NCI-H748 (cell line): Measurements from ENCODE around the gene TARBP1.

Source experiments
- DNase-seq: peaks from one replicate; lab custom pipeline; 2025; ENCODE audit not compliant: unreplicated experiment; lab: John Stamatoyannopoulos, UW

The TARBP1 gene

GRCh38 chr1:234355782-234356510, 123.0 kb downstream of the TARBP1 start:
- DNase-seq, result no peak

- no peak for DNase-seq
These were observed 130.0 kb downstream of the TARBP1 start for GRCh38 chr1:234348964-234349363.

- DNase-seq, result no peak
These were observed 133.7 kb downstream of the TARBP1 start for GRCh38 chr1:234345237-234345636.

- peak; percentile 27 for DNase-seq
These were observed 136.2 kb downstream of the TARBP1 start for GRCh38 chr1:234342774-234343173.
